H1 (cell line): ENCODE results near the gene MAN1A2. TPM values are rescaled to one million over a fixed set of nuclear protein-coding genes. Genes with fewer than 3 reads are reported as not detected.

Experiments used
- CTCF ChIA-PET: fragments of 300-600 bp; sonication (Branson Sonifier 250); formaldehyde crosslinking; loops from one replicate; lab custom pipeline; 2021; ENCODE audit not compliant: partially characterized antibody; lab: Charles Lee
- POLR2A ChIA-PET: fragments of 300-600 bp; sonication (Branson Sonifier 250); formaldehyde crosslinking; loops from one replicate; lab custom pipeline; 2021; ENCODE audit warnings: inconsistent platforms; ENCODE audit not compliant: partially characterized antibody; lab: Charles Lee
- DNase-seq, 2 experiments: peaks; one replicate each; pipeline versions ENCODE4 v3.0.0 to v3.0.0-alpha.2; 2010 to 2022; ENCODE audit warnings: low spot score in 2 of 2, low read depth in 1 of 2, mixed read lengths in 1 of 2
- FAIRE-seq: peaks from 2 replicates; lab custom pipeline; 2011; peaks lifted over from hg19 to GRCh38; lab: Jason Lieb, UNC
- H2AFZ ChIP-seq: 2 replicates; pipeline ENCODE4 v1.8.1; 2012; ENCODE audit warnings: low read length, inconsistent platforms
- H2AK5ac ChIP-seq: 2 replicates; pipeline ENCODE4 v1.6.1; 2013; ENCODE audit warnings: low read depth, low read length
- H2BK120ac ChIP-seq: replicated peaks from 2 replicates; pipeline ENCODE3; 2013; ENCODE audit warnings: low read depth, low read length, inconsistent platforms
- H2BK12ac ChIP-seq: 2 replicates; pipeline ENCODE4 v1.6.1; 2013; ENCODE audit warnings: low read depth, low read length
- H2BK15ac ChIP-seq: 2 replicates; pipeline ENCODE4 v1.6.1; 2013; ENCODE audit warnings: low read length
- H2BK20ac ChIP-seq: 2 replicates; pipeline ENCODE4 v1.6.1; 2013; ENCODE audit warnings: low read length
- H2BK5ac ChIP-seq: 2 replicates; pipeline ENCODE4 v1.6.1; 2013; ENCODE audit warnings: low read depth, low read length
- H3K14ac ChIP-seq: 2 replicates; pipeline ENCODE4 v1.6.1; 2013; ENCODE audit warnings: inconsistent platforms; ENCODE audit not compliant: insufficient read length
- H3K18ac ChIP-seq: 2 replicates; pipeline ENCODE4 v1.6.1; 2013; ENCODE audit warnings: low read length; ENCODE audit errors: extremely low read depth
- H3K23ac ChIP-seq: 2 replicates; pipeline ENCODE4 v1.6.1; 2013; ENCODE audit warnings: inconsistent platforms; ENCODE audit not compliant: insufficient read length
- H3K23me2 ChIP-seq: 2 replicates; pipeline ENCODE4 v1.6.1; 2013; ENCODE audit warnings: low read depth, low read length
- H3K27ac ChIP-seq: 2 replicates; pipeline ENCODE4 v1.6.1; 2011; ENCODE audit warnings: low read depth, low read length, inconsistent platforms
- H3K27me3 ChIP-seq, 4 experiments: replicated peaks in 1 of 4; 1 replicate in 1 of 4; 2 replicates in 3 of 4; pipeline versions ENCODE4 v1.6.1 to v1.8.1; 2011 to 2013; ENCODE audit warnings: low read length in 3 of 4, mild to moderate bottlenecking in 3 of 4, inconsistent platforms in 2 of 4, mixed read lengths in 2 of 4, moderate library complexity in 1 of 4; ENCODE audit not compliant: control insufficient read depth in 3 of 4, insufficient read depth in 3 of 4; ENCODE audit errors: extremely low read depth in 1 of 4
- H3K36me3 ChIP-seq, 4 experiments: 2 replicates each; pipeline versions ENCODE4 v1.6.1 to v1.8.1; 2011 to 2013; ENCODE audit warnings: mild to moderate bottlenecking in 4 of 4, low read length in 3 of 4, moderate library complexity in 2 of 4, control low read depth in 1 of 4, inconsistent platforms in 1 of 4; ENCODE audit not compliant: insufficient read depth in 4 of 4, control insufficient read depth in 2 of 4
- H3K4ac ChIP-seq: replicated peaks from 2 replicates; pipeline ENCODE3; 2013; ENCODE audit warnings: low read length, low read depth, mixed read lengths, inconsistent platforms; ENCODE audit not compliant: insufficient read length
- H3K4me1 ChIP-seq, 4 experiments: replicated peaks in 1 of 4; 1 replicate in 1 of 4; 2 replicates in 3 of 4; pipeline versions ENCODE4 v1.6.1 to v1.8.1; 2011 to 2013; ENCODE audit warnings: low read length in 3 of 4, inconsistent platforms in 2 of 4, mixed read lengths in 1 of 4; ENCODE audit not compliant: insufficient read depth in 4 of 4, control insufficient read depth in 3 of 4
- H3K4me2 ChIP-seq, 2 experiments: 2 replicates each; pipeline versions ENCODE4 v1.6.1 to v1.8.1; 2011 to 2013; ENCODE audit warnings: low read depth in 2 of 2, low read length in 2 of 2, control low read depth in 1 of 2, inconsistent platforms in 1 of 2, mild to moderate bottlenecking in 1 of 2; ENCODE audit not compliant: insufficient read depth in 1 of 2
- H3K4me3 ChIP-seq, 4 experiments: fragments of 200-600, 300-600 bp in 1 of 4; sonication (generic), shearing (Covaris generic), sonication (Bioruptor Twin) in 1 of 4; 2 replicates each; pipeline versions ENCODE4 v1.5.1 to v1.8.1; 2011 to 2016; ENCODE audit warnings: low read length in 4 of 4, low read depth in 3 of 4, control low read depth in 2 of 4, inconsistent platforms in 2 of 4, mild to moderate bottlenecking in 2 of 4, mixed read lengths in 1 of 4, moderate library complexity in 1 of 4; ENCODE audit not compliant: insufficient read depth in 2 of 4; ENCODE audit errors: extremely low read depth in 1 of 4
- H3K56ac ChIP-seq: replicated peaks from 2 replicates; pipeline ENCODE3; 2013; ENCODE audit warnings: low read depth, mild to moderate bottlenecking, mixed read lengths, low read length, inconsistent platforms; ENCODE audit not compliant: insufficient read length
- H3K79me1 ChIP-seq: 2 replicates; pipeline ENCODE4 v1.6.1; 2013; ENCODE audit warnings: low read depth, low read length, control low read depth
- H3K79me2 ChIP-seq, 2 experiments: 2 replicates each; pipeline versions ENCODE4 v1.6.1 to v1.8.1; 2012 to 2013; ENCODE audit warnings: low read length in 2 of 2, mild to moderate bottlenecking in 2 of 2, inconsistent platforms in 1 of 2; ENCODE audit not compliant: insufficient read depth in 2 of 2, control insufficient read depth in 1 of 2
- H3K9ac ChIP-seq, 4 experiments: replicated peaks in 1 of 4; 1 replicate in 1 of 4; 2 replicates in 3 of 4; pipeline versions ENCODE4 v1.6.1 to v1.8.1; 2011 to 2013; ENCODE audit warnings: low read depth in 3 of 4, low read length in 3 of 4, control low read depth in 2 of 4, mild to moderate bottlenecking in 2 of 4, moderate library complexity in 2 of 4, inconsistent platforms in 1 of 4; ENCODE audit errors: extremely low read depth in 1 of 4
- H3K9me3 ChIP-seq, 2 experiments: 2 replicates each; pipeline versions ENCODE4 v1.6.1 to v1.8.1; 2012 to 2013; ENCODE audit warnings: mild to moderate bottlenecking in 2 of 2, moderate library complexity in 2 of 2, control low read depth in 1 of 2, inconsistent platforms in 1 of 2, low read depth in 1 of 2, low read length in 1 of 2, mixed read lengths in 1 of 2; ENCODE audit not compliant: insufficient read depth in 2 of 2
- H4K20me1 ChIP-seq, 2 experiments: replicated peaks in 1 of 2; 2 replicates each; pipeline versions ENCODE3 to v1.8.1; 2011 to 2013; ENCODE audit warnings: inconsistent platforms in 2 of 2, low read length in 2 of 2, mild to moderate bottlenecking in 1 of 2; ENCODE audit not compliant: insufficient read depth in 2 of 2, control insufficient read depth in 1 of 2
- H4K5ac ChIP-seq: 2 replicates; pipeline ENCODE4 v1.6.1; 2013; ENCODE audit warnings: low read length, low read depth, mixed read lengths, inconsistent platforms; ENCODE audit not compliant: insufficient read length
- H4K8ac ChIP-seq: 2 replicates; pipeline ENCODE4 v1.8.0; 2013; ENCODE audit warnings: mild to moderate bottlenecking, moderate library complexity, low read length, inconsistent platforms; ENCODE audit not compliant: insufficient read depth; ENCODE audit errors: extremely low read depth
- H4K91ac ChIP-seq: replicated peaks from 2 replicates; pipeline ENCODE3; 2013; ENCODE audit warnings: low read length, mixed read lengths, inconsistent platforms; ENCODE audit not compliant: insufficient read length
- HDAC2 ChIP-seq, 2 experiments: fragments of 300-600 bp in 1 of 2; sonication (generic) in 1 of 2; IDR thresholded peaks; 2 replicates each; pipeline ENCODE4 v1.6.1; 2011 to 2012; ENCODE audit warnings: low read depth in 2 of 2, low read length in 2 of 2, mild to moderate bottlenecking in 2 of 2, moderate library complexity in 2 of 2, borderline replicate concordance in 1 of 2, inconsistent platforms in 1 of 2
- TBP ChIP-seq: IDR thresholded peaks from 2 replicates; pipeline ENCODE4 v1.6.1; 2011; ENCODE audit warnings: low read depth, low read length, improper control_type of control experiment
- WGBS, 2 experiments: shearing (Covaris generic) in 1 of 2; methylation state at CpG; one replicate each; pipeline versions ENCODE4 v1.1.6 to v1.1.7; 2013 to 2015; ENCODE audit warnings: low lambda C conversion rate in 2 of 2, mixed read lengths in 2 of 2, inconsistent platforms in 1 of 2, low coverage in 1 of 2, missing lambda C conversion rate in 1 of 2; ENCODE audit not compliant: insufficient replicate concordance in 2 of 2, insufficient coverage in 1 of 2, insufficient read length in 1 of 2; ENCODE audit errors: extremely low coverage in 1 of 2, missing lambda C conversion rate in 1 of 2; 5-methylcytosine and 5-hydroxymethylcytosine counted together
- polyA plus RNA-seq, 7 experiments: library from polyadenylated mRNA; depleted of rRNA in 3 of 7; stranded (reverse) in 5 of 7; unstranded in 2 of 7; fragments of >200 nt in 5 of 7; fragments of 200-250 nt in 2 of 7; gene quantifications; 1 replicate in 5 of 7; 2 replicates in 1 of 7; 4 replicates in 1 of 7; pipeline versions ENCODE4 v1.2.1 to v1.2.3, GENCODE V29; 2011 to 2013; ENCODE audit warnings: missing spikeins in 2 of 7, mixed read lengths in 2 of 7
- total RNA-seq: library from RNA; stranded (reverse); fragmentation: NEBNext Ultra II Directional; extraction: Animal tissue kit (Norgen Biotek cat#: 25700); gene quantifications from 2 replicates; pipeline ENCODE4 v1.2.1, GENCODE V29; 2021

The MAN1A2 gene
- total and polyA plus RNA-seq, 2 of the 8 experiments (the other 6 are each of a cell fraction or from before 2014, with no cell fraction given) = 5.5 to 18.8 TPM

GRCh38 chr1:117567976-117568375, 200.7 kb downstream of the MAN1A2 start:
- Histone ChIP-seq H3K27ac (no peak overlapping the region), H3K4me2 (no peak overlapping the region), H3K14ac (no peak overlapping the region), H3K56ac (no peak overlapping the region), H3K23me2 (no peaks in the 10 kb centered on the region), H2BK12ac (no peak overlapping the region), H3K9me3 (no peaks in the 10 kb centered on the region), H2BK120ac (no peak overlapping the region), H3K4me1 (peaks cover 0 to 4% (median 0%) of the 10 kb centered on the region in 4 experiments; a peak in 1 of 7 replicates), H3K79me2 (no peaks in the 10 kb centered on the region), H4K5ac (no peak overlapping the region), H4K8ac (no peak overlapping the region), H3K79me1 (no peaks in the 10 kb centered on the region), H3K4me3 (no peak overlapping the region), H3K9ac (no peak overlapping the region), H2AFZ (no peak overlapping the region), H4K91ac (no peak overlapping the region), H3K36me3 (no peaks in the 10 kb centered on the region), H3K4ac (no peak overlapping the region), H4K20me1 (no peaks in the 10 kb centered on the region), H2BK5ac (no peak overlapping the region), H2BK15ac (no peak overlapping the region), H3K27me3 (no peaks in the 10 kb centered on the region; a peak in 2 of 7 replicates), H3K23ac (no peak overlapping the region), H3K18ac (no peak overlapping the region), H2BK20ac (no peak overlapping the region), H2AK5ac (no peak overlapping the region)
- CTCF ChIA-PET = interaction anchor here (0.8 to 1.9 kb wide), 10 partner anchors 11 to 190 kb away, joined by 3 to 7 read pairs (median 3); no protein-coding TSS in a partner anchor
- TF ChIP-seq TBP = no peak
- TF ChIP-seq HDAC2 (IDR thresholded peaks at IDR 0.05; ENCODE audit: borderline replicate concordance in 1 of 2, low read depth in 2 of 2, low read length in 2 of 2) = no peak
- WGBS, 2 experiments = 62% methylated on average over 3 of the region's 3 CpGs; no CpG with 5 or more reads in 1 of the 2 experiments
- DNase-seq = peak in 1 of 2 experiments; percentile 2
- POLR2A ChIA-PET = no interaction called here
- FAIRE-seq = no peak
